Trophoblast cell (in vitro differentiated cells and primary cell): ENCODE measurements around the gene SLC20A1.
"Not testable (repeated sequence)": the region's sequence is repeated elsewhere in the genome, so short reads cannot be mapped to it uniquely, and the experiment has no call there.

Source experiments
- DNase-seq, 2 donors: peaks; one replicate each; pipeline ENCODE4 v3.0.0-alpha.2; 2016
- H2AFZ ChIP-seq: 2 replicates; pipeline ENCODE4 v1.6.1; 2013; ENCODE audit warnings: low read length, moderate library complexity, mild to moderate bottlenecking; ENCODE audit not compliant: insufficient read depth, poor library complexity
- H2AK5ac ChIP-seq: 2 replicates; pipeline ENCODE4 v1.6.1; 2013; ENCODE audit warnings: mild to moderate bottlenecking, low read length
- H2BK120ac ChIP-seq: 2 replicates; pipeline ENCODE4 v1.6.1; 2013; ENCODE audit warnings: low read length, mild to moderate bottlenecking, moderate library complexity; ENCODE audit not compliant: insufficient read depth, poor library complexity
- H2BK12ac ChIP-seq: 2 replicates; pipeline ENCODE4 v1.6.1; 2013; ENCODE audit warnings: mild to moderate bottlenecking, low read length, moderate library complexity
- H2BK5ac ChIP-seq: 2 replicates; pipeline ENCODE4 v1.6.1; 2013; ENCODE audit warnings: low read length, low read depth, moderate library complexity, mild to moderate bottlenecking; ENCODE audit not compliant: poor library complexity
- H3K14ac ChIP-seq: 2 replicates; pipeline ENCODE4 v1.6.1; 2013; ENCODE audit warnings: mild to moderate bottlenecking, low read length
- H3K18ac ChIP-seq: 2 replicates; pipeline ENCODE4 v1.6.1; 2013; ENCODE audit warnings: mild to moderate bottlenecking, low read length
- H3K23ac ChIP-seq: 2 replicates; pipeline ENCODE4 v1.6.1; 2013; ENCODE audit warnings: low read length
- H3K27ac ChIP-seq: 2 replicates; pipeline ENCODE4 v1.5.1; 2013; ENCODE audit warnings: low read depth, mild to moderate bottlenecking, inconsistent platforms, low read length, moderate library complexity
- H3K27me3 ChIP-seq: 2 replicates; pipeline ENCODE4 v1.6.1; 2013; ENCODE audit warnings: inconsistent platforms, mild to moderate bottlenecking, low read length, moderate library complexity; ENCODE audit not compliant: insufficient read depth
- H3K36me3 ChIP-seq, 2 experiments: 1 replicate in 1 of 2; 2 replicates in 1 of 2; pipeline ENCODE4 v1.6.1; 2013; ENCODE audit warnings: low read length in 2 of 2, mild to moderate bottlenecking in 2 of 2, moderate library complexity in 1 of 2; ENCODE audit not compliant: insufficient read depth in 2 of 2, control insufficient read depth in 1 of 2
- H3K4ac ChIP-seq: 2 replicates; pipeline ENCODE4 v1.6.1; 2013; ENCODE audit warnings: low read depth, mild to moderate bottlenecking, low read length, moderate library complexity
- H3K4me1 ChIP-seq, 2 experiments: 1 replicate in 1 of 2; 2 replicates in 1 of 2; pipeline ENCODE4 v1.6.1; 2013; ENCODE audit warnings: low read length in 2 of 2, mild to moderate bottlenecking in 2 of 2, moderate library complexity in 1 of 2; ENCODE audit not compliant: insufficient read depth in 2 of 2, control insufficient read depth in 1 of 2
- H3K4me2 ChIP-seq: 2 replicates; pipeline ENCODE4 v1.6.1; 2013; ENCODE audit warnings: inconsistent platforms, mild to moderate bottlenecking, low read length, moderate library complexity
- H3K4me3 ChIP-seq: 2 replicates; pipeline ENCODE4 v1.5.1; 2013; ENCODE audit warnings: mild to moderate bottlenecking, low read depth, low read length, inconsistent platforms
- H3K79me1 ChIP-seq: one replicate; pipeline ENCODE4 v1.6.1; 2013; ENCODE audit warnings: low read length
- H3K79me2 ChIP-seq: 2 replicates; pipeline ENCODE4 v1.6.1; 2013; ENCODE audit warnings: low read length, mild to moderate bottlenecking; ENCODE audit not compliant: control insufficient read depth, insufficient read depth, poor library complexity
- H3K9ac ChIP-seq: 2 replicates; pipeline ENCODE4 v1.6.1; 2013; ENCODE audit warnings: mild to moderate bottlenecking, low read length
- H3K9me3 ChIP-seq: 2 replicates; pipeline ENCODE4 v1.6.1; 2013; ENCODE audit warnings: low read depth, mild to moderate bottlenecking, control low read depth, inconsistent platforms, low read length; ENCODE audit not compliant: insufficient read depth
- H4K12ac ChIP-seq: 2 replicates; pipeline ENCODE4 v1.6.1; 2013; ENCODE audit warnings: low read depth, mild to moderate bottlenecking, low read length, moderate library complexity
- H4K8ac ChIP-seq: 2 replicates; pipeline ENCODE4 v1.6.1; 2013; ENCODE audit warnings: low read depth, mild to moderate bottlenecking, low read length, moderate library complexity
- H4K91ac ChIP-seq: one replicate; pipeline ENCODE4 v1.6.1; 2013; ENCODE audit warnings: low read depth, mild to moderate bottlenecking, low read length, moderate library complexity
- WGBS: extraction: QIAGEN DNeasy Blood & Tissue Kit; methylation state at CpG from one replicate; pipeline ENCODE4 v1.1.7; 2013; ENCODE audit warnings: missing lambda C conversion rate; ENCODE audit not compliant: insufficient read length, insufficient coverage; ENCODE audit errors: extremely low coverage; 5-methylcytosine and 5-hydroxymethylcytosine counted together

Gene SLC20A1

GRCh38 chr2:112705575-112705974, 59.8 kb downstream of the SLC20A1 start:
- no peaks in the 10 kb centered on the region for H3K79me1 ChIP-seq
- no peaks in the 10 kb centered on the region for H3K27me3 ChIP-seq
- no peaks in the 10 kb centered on the region for H3K9me3 ChIP-seq
- H3K27ac ChIP-seq, result no peak overlapping the region
- no peak overlapping the region for H2AFZ ChIP-seq
- WGBS, result no CpG with 5 or more reads among the region's 4 CpGs
- no peak for DNase-seq
- H3K79me2 ChIP-seq, result no peaks in the 10 kb centered on the region
- H3K36me3 ChIP-seq, result no peaks in the 10 kb centered on the region
- no peak overlapping the region for H3K9ac ChIP-seq
- H2BK5ac ChIP-seq, result no peak overlapping the region
- no peak overlapping the region for H3K18ac ChIP-seq
- no peak overlapping the region for H2AK5ac ChIP-seq
- H3K4ac ChIP-seq, result no peak overlapping the region
- no peak overlapping the region for H3K14ac ChIP-seq
- no peak overlapping the region for H2BK120ac ChIP-seq
- no peak overlapping the region for H3K4me3 ChIP-seq
- no peak overlapping the region for H2BK12ac ChIP-seq
- H3K23ac ChIP-seq, result no peak overlapping the region
- no peak overlapping the region for H3K4me2 ChIP-seq
- H4K12ac ChIP-seq, result no peak overlapping the region
- H4K91ac ChIP-seq, result no peak overlapping the region
- H3K4me1 ChIP-seq, result peaks cover 11 to 13% of the 10 kb centered on the region in 2 experiments
- no peak overlapping the region for H4K8ac ChIP-seq

- H4K8ac ChIP-seq, result no peak overlapping the region
- H3K9me3 ChIP-seq, result no peaks in the 10 kb centered on the region
- H3K4ac ChIP-seq, result no peak overlapping the region
- H2AK5ac ChIP-seq, result no peak overlapping the region
- H3K18ac ChIP-seq, result no peak overlapping the region
- H4K12ac ChIP-seq, result no peak overlapping the region
- peaks cover 14 to 15% of the 10 kb centered on the region in 2 experiments for H3K4me1 ChIP-seq
- H3K27me3 ChIP-seq, result no peaks in the 10 kb centered on the region
- H2BK12ac ChIP-seq, result no peak overlapping the region
- H2BK120ac ChIP-seq, result no peak overlapping the region
- H3K23ac ChIP-seq, result no peak overlapping the region
- WGBS, result no CpG with 5 or more reads among the region's 5 CpGs
- H3K79me2 ChIP-seq, result no peaks in the 10 kb centered on the region
- H2BK5ac ChIP-seq, result no peak overlapping the region
- no peak overlapping the region for H3K4me3 ChIP-seq
- no peaks in the 10 kb centered on the region for H3K36me3 ChIP-seq
- peak; percentile 77 to 87 for DNase-seq
- no peak overlapping the region for H3K9ac ChIP-seq
- no peak overlapping the region for H3K27ac ChIP-seq
- no peak overlapping the region for H4K91ac ChIP-seq
- H2AFZ ChIP-seq, result no peak overlapping the region
- H3K4me2 ChIP-seq, result no peak overlapping the region
- H3K79me1 ChIP-seq, result no peaks in the 10 kb centered on the region
- H3K14ac ChIP-seq, result no peak overlapping the region
Measured at GRCh38 chr2:112706170-112706664, 60.5 kb downstream of the SLC20A1 start.

GRCh38 chr2:112706947-112707346, 61.2 kb downstream of the SLC20A1 start:
- H3K4me3 ChIP-seq, H3K79me2 ChIP-seq, H3K9me3 ChIP-seq, H3K27ac ChIP-seq, DNase-seq, H3K79me1 ChIP-seq, H3K36me3 ChIP-seq, H2BK5ac ChIP-seq, H3K27me3 ChIP-seq, H3K9ac ChIP-seq, H4K12ac ChIP-seq, H3K4me2 ChIP-seq, H2AFZ ChIP-seq, H4K8ac ChIP-seq, H4K91ac ChIP-seq, H3K14ac ChIP-seq, H2BK12ac ChIP-seq, H3K18ac ChIP-seq, H2AK5ac ChIP-seq, H3K4ac ChIP-seq, H3K23ac ChIP-seq, H2BK120ac ChIP-seq: not testable (repeated sequence)
- WGBS, result no CpG with 5 or more reads among the region's 9 CpGs
- peaks cover 14 to 15% of the 10 kb centered on the region in 2 experiments for H3K4me1 ChIP-seq

GRCh38 chr2:112708968-112709367, 63.2 kb downstream of the SLC20A1 start:
- H3K79me2 ChIP-seq, result no peaks in the 10 kb centered on the region
- no peak overlapping the region for H3K14ac ChIP-seq
- H4K12ac ChIP-seq, result no peak overlapping the region
- no peak overlapping the region for H2BK12ac ChIP-seq
- no peak overlapping the region for H2AK5ac ChIP-seq
- H3K27ac ChIP-seq, result no peak overlapping the region
- H2AFZ ChIP-seq, result no peak overlapping the region
- no peak for DNase-seq
- H2BK5ac ChIP-seq, result no peak overlapping the region
- H3K18ac ChIP-seq, result no peak overlapping the region
- H3K9ac ChIP-seq, result no peak overlapping the region
- no peak overlapping the region for H3K23ac ChIP-seq
- no peak overlapping the region for H3K4me2 ChIP-seq
- no peak overlapping the region for H4K91ac ChIP-seq
- no peak overlapping the region for H2BK120ac ChIP-seq
- no CpG with 5 or more reads among the region's 10 CpGs for WGBS
- H3K9me3 ChIP-seq, result no peaks in the 10 kb centered on the region
- H3K4me3 ChIP-seq, result no peak overlapping the region
- H3K36me3 ChIP-seq, result no peaks in the 10 kb centered on the region
- H3K27me3 ChIP-seq, result no peaks in the 10 kb centered on the region
- H3K79me1 ChIP-seq, result no peaks in the 10 kb centered on the region
- no peak overlapping the region for H3K4ac ChIP-seq
- peaks cover 14 to 15% of the 10 kb centered on the region in 2 experiments for H3K4me1 ChIP-seq
- no peak overlapping the region for H4K8ac ChIP-seq
